HFF-Myc (cell line): ENCODE measurements around the gene CLASP1.

Experiments used
- DNase-seq: peaks from one replicate; pipeline ENCODE4 v3.0.0-alpha.2; 2011; ENCODE audit warnings: low read depth; ENCODE audit errors: extremely low read depth
- H3K4me3 ChIP-seq: replicated peaks from 2 replicates; pipeline ENCODE4 v1.5.1; 2011; ENCODE audit warnings: low read depth, mild to moderate bottlenecking, control low read depth, low read length
- TF ChIP-seq, protein P1 (sequence below): IDR thresholded peaks from 2 replicates; pipeline ENCODE4 v1.5.1; 2012; ENCODE audit warnings: mild to moderate bottlenecking, low read depth, low read length, control low read depth; ENCODE audit errors: missing control alignments

Gene CLASP1

DNA sequence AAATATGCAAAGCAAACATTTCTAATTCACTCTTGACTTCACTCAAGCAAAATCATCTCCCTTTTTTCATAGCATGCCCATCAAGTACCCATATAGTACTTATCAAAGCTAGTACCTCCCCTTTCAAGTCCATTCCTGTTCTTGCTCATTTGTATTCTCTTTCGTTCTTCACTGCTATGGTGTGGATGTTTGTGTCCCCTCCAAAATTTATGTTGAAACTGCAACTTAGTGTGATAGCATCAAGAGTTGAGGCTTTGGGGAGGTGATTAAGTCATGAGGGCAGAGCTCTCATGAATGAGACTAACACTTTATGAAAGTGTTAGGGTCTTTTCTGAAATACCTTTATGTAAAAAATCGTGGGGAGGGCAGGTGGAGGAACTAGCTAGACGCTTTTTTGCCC lies 65.7 kb downstream of the CLASP1 start:
- H3K4me3 ChIP-seq = no peak overlapping the region
- no peak for DNase-seq
- TF ChIP-seq, protein P1, sequence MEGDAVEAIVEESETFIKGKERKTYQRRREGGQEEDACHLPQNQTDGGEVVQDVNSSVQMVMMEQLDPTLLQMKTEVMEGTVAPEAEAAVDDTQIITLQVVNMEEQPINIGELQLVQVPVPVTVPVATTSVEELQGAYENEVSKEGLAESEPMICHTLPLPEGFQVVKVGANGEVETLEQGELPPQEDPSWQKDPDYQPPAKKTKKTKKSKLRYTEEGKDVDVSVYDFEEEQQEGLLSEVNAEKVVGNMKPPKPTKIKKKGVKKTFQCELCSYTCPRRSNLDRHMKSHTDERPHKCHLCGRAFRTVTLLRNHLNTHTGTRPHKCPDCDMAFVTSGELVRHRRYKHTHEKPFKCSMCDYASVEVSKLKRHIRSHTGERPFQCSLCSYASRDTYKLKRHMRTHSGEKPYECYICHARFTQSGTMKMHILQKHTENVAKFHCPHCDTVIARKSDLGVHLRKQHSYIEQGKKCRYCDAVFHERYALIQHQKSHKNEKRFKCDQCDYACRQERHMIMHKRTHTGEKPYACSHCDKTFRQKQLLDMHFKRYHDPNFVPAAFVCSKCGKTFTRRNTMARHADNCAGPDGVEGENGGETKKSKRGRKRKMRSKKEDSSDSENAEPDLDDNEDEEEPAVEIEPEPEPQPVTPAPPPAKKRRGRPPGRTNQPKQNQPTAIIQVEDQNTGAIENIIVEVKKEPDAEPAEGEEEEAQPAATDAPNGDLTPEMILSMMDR = no peak

DNA sequence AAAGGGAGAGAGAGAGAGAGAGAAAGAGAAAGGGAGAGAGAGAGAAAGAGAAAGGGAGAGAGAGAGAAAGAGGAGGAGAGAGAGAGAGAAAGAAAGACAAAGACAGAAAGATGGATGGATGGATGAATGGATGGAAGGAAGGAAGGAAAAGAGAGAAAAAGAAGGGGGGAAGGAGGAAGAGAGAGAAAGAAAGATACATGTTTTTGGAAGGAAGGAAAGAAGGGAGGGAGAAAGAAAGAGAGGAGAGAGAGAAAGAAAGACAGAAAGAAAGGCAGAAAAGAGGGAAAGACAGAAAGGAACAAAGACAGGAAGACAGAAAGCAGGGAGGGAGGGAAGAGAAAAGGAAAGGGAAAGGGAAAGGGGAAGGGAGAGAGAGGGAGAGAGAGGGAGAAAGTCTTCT lies 67.0 kb downstream of the CLASP1 start:
- TF ChIP-seq, protein P1 = no peak
- no peak overlapping the region for H3K4me3 ChIP-seq
- DNase-seq = no peak

DNA sequence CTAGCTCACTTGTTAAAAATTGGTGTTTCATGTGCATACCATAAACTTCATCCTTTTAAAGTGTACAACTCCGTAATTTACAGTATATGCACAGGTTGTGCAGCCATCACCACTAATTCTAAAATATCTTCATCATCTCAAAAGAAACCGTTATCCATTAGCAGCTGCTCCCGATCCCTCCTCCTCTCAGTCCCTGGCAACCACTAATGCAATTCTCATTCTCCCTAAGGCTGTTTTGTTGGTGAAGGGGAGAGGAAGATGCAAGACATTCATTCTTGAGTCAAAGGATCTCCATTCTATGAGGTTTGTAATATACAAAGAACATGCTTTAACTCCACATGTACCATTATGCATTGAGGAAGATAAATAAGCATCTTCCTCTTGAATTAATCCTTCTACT lies 70.0 kb downstream of the CLASP1 start:
- no peak overlapping the region for H3K4me3 ChIP-seq
- TF ChIP-seq, protein P1 = no peak
- DNase-seq = no peak

DNA sequence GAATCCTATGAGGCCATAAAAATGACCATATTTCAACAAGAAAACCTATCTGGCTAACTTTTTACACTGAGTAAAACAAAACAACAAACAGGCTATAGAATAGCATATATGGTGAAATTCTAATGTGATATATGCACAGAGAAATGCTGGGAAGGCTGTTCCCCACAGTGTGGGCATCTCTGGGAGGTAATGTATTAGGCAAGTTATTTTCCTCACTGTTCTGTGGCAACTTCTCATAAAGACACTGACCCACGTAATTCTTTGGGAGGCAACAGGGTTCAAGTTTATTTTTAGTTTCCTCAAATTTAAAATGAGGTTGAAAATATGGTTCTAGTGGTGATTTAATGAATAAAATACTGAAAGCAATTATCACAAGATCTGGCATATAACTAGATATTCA lies 71.9 kb downstream of the CLASP1 start:
- no peak for DNase-seq
- TF ChIP-seq, protein P1 = no peak
- H3K4me3 ChIP-seq = no peak overlapping the region

DNA sequence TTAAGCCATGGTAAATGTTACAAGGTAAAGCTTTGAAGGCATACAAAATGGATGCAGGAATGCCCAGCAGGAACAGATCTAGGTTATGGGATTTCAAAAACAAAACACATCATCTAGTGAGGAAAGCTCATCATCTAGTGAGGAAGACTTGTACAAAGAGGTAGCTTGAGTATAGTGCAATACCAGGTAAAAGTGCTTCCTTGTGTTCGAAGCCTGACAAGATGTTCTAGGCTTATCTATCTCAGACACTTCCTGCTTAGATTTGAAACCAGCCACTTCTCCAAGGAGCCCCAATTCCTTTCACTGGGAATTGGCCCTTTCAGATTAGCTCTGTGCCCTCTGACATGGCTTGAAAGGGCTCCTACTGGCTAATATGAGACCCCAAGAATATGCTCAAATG lies 73.0 kb downstream of the CLASP1 start:
- H3K4me3 ChIP-seq = no peak overlapping the region
- no peak for DNase-seq
- TF ChIP-seq, protein P1 = no peak

DNA sequence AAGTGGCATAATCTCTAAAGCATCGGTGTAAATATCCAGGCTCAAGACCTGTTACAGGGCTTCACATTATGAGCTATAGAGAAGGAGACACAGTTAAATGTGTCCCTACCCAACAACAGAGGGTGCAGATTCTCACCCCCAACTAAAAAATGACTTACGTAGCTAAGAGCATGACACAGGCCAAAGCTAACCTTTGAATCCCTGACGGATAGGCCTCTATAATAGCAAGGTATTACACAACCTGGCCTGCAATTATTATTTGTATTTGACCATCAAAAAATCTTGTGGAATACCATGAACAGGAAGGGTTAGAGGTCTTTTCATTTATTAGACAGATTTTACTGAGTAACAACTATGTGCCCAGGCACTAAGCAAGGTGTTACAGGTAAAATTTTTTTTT lies 73.5 kb downstream of the CLASP1 start:
- TF ChIP-seq, protein P1 = no peak
- no peak overlapping the region for H3K4me3 ChIP-seq
- no peak for DNase-seq

DNA sequence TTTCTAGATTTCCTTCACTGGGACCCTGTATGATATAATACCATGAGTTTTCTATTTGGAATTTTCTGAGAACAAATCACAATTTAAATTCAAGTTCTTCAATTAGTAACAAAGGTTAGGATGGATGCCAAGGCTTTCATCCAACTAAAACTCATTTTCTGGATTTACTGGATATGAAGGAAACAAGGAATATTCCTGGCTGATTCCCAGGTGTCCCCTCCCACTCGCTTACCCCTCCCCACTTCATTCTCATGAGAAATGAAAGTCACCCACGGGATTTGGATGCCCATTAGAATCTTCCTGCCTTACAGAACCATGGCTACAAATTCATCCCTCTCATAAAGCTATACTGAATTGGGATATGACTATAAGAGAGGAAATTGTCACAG lies 78.6 kb downstream of the CLASP1 start:
- no peak overlapping the region for H3K4me3 ChIP-seq
- no peak for DNase-seq
- TF ChIP-seq, protein P1 = no peak
